ENCODE results near the gene PLCB2. TPM values are rescaled to one million over a fixed set of nuclear protein-coding genes. Genes with fewer than 3 reads are reported as not detected.

The PLCB2 gene
- polyA plus RNA-seq, 1 donor (not counting 4 experiments of a cell fraction or from before 2014, with no cell fraction given): 0.73 TPM

- no peak for FAIRE-seq
- Histone ChIP-seq H3K9me1 (ENCODE audit: control insufficient read depth, extremely low read depth, insufficient read depth, low read length) (no peaks in the 10 kb centered on the region), H3K79me2 (ENCODE audit: control insufficient read depth, insufficient read depth, low read length) (no peaks in the 10 kb centered on the region), H3K9me3 (ENCODE audit: control insufficient read depth, low read depth, low read length) (no peaks in the 10 kb centered on the region), H4K20me1 (ENCODE audit: control insufficient read depth, extremely low read depth, insufficient read depth, low read length) (no peaks in the 10 kb centered on the region), H3K4me1 (ENCODE audit: control insufficient read depth, extremely low read depth, insufficient read depth, low read length) (peaks cover 20% of the 10 kb centered on the region), H3K27ac (ENCODE audit: control insufficient read depth, insufficient read depth, low read length) (no peak overlapping the region), H3K27me3 (ENCODE audit: control insufficient read depth, extremely low read depth, insufficient read depth, low read length) (no peaks in the 10 kb centered on the region), H3K36me3 (ENCODE audit: control insufficient read depth in 2 of 2, extremely low read depth in 1 of 2, insufficient read depth in 2 of 2, low read length in 2 of 2) (no peaks in the 10 kb centered on the region), H3K4me3 (ENCODE audit: control insufficient read depth in 2 of 3, extremely low read depth in 1 of 3, insufficient read depth in 2 of 3, low read depth in 1 of 3, low read length in 3 of 3) (no peak overlapping the region), H3K4me2 (ENCODE audit: control insufficient read depth, extremely low read depth, insufficient read depth, low read depth, low read length) (no peak overlapping the region), H2AFZ (ENCODE audit: control insufficient read depth, low read length) (no peak overlapping the region), H3K9ac (ENCODE audit: control insufficient read depth, extremely low read depth, insufficient read depth, low read length) (no peak overlapping the region)
- TF ChIP-seq CTCF (optimal IDR thresholded peaks at IDR 0.05 in 1 of 3, IDR thresholded peaks at IDR 0.05 in 1 of 3, conservative IDR thresholded peaks at IDR 0.05 in 1 of 3; ENCODE audit: extremely low read depth in 1 of 3, insufficient read depth in 2 of 3, low read length in 3 of 3) (no peak), EZH2 (IDR thresholded peaks at IDR 0.05; ENCODE audit: low read length) (no peak)
- DNase-seq (ENCODE audit: low read depth, low spot score): no peak
- dilution Hi-C loops (cut with MboI; ENCODE audit: extremely low pct_ligation_motif_present, low sequenced_read_pairs): no loop called here
Measured at GRCh38 chr15:40347559-40348473, 40.1 kb upstream of the PLCB2 start.

DNA sequence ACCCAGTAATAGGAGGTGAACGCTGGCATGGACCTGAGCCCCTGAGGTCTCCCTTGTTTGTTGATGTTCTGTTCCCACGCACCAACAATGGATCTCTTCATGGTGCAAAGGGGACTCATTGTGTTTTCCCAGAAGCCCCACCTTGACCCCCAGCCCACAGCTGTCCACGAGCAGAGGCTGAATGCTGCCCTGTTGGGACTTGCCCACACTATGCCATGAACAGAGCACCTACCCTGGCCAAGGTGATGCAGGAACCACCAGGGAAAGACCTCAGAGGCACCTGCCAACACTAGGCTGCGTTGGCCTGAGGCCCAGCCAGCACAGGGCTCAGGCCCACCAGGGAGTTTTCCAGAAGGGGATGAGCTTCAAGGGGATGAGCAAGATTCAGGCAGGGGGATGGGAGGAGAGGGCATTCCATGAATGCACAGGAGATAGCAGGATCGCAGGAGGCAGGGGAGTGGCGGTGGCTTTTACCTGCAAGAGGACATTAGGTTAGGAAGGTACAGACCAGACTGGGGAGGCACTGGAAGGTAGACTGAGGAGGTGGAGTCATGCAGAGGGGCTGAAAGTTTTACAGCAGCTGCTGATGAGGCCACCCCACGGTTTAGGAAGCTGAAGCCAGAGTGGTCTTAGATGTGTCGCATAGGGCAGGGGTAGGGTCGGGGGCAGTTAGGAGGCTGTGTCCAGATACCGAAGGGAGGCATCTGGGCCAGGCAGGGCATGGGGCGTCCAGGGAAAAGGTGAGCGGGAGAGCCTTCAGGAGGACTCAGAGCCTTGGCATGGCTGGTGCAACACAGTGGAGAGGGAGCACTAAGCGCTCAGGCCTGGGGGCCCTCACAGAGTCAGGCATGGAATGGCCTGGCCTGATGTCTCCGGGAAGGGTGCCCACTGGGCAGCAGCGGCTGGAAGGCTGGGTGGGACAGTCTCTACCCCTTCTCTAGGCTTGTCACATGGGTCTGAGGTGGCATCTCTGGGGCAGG, 39.1 kb upstream of the PLCB2 start:
- Histone ChIP-seq H2AFZ (ENCODE audit: control insufficient read depth, low read length) (no peak overlapping the region), H3K27me3 (ENCODE audit: control insufficient read depth, extremely low read depth, insufficient read depth, low read length) (no peaks in the 10 kb centered on the region), H3K4me2 (ENCODE audit: control insufficient read depth, extremely low read depth, insufficient read depth, low read depth, low read length) (no peak overlapping the region), H3K9me3 (ENCODE audit: control insufficient read depth, low read depth, low read length) (no peaks in the 10 kb centered on the region), H4K20me1 (ENCODE audit: control insufficient read depth, extremely low read depth, insufficient read depth, low read length) (no peaks in the 10 kb centered on the region), H3K4me1 (ENCODE audit: control insufficient read depth, extremely low read depth, insufficient read depth, low read length) (peaks cover 28% of the 10 kb centered on the region), H3K4me3 (ENCODE audit: control insufficient read depth in 2 of 3, extremely low read depth in 1 of 3, insufficient read depth in 2 of 3, low read depth in 1 of 3, low read length in 3 of 3) (no peak overlapping the region), H3K9me1 (ENCODE audit: control insufficient read depth, extremely low read depth, insufficient read depth, low read length) (no peaks in the 10 kb centered on the region), H3K27ac (ENCODE audit: control insufficient read depth, insufficient read depth, low read length) (no peak overlapping the region), H3K79me2 (ENCODE audit: control insufficient read depth, insufficient read depth, low read length) (no peaks in the 10 kb centered on the region), H3K9ac (ENCODE audit: control insufficient read depth, extremely low read depth, insufficient read depth, low read length) (no peak overlapping the region), H3K36me3 (ENCODE audit: control insufficient read depth in 2 of 2, extremely low read depth in 1 of 2, insufficient read depth in 2 of 2, low read length in 2 of 2) (no peaks in the 10 kb centered on the region)
- dilution Hi-C loops (cut with MboI; ENCODE audit: extremely low pct_ligation_motif_present, low sequenced_read_pairs): no loop called here
- TF ChIP-seq CTCF (optimal IDR thresholded peaks at IDR 0.05 in 1 of 3, IDR thresholded peaks at IDR 0.05 in 1 of 3, conservative IDR thresholded peaks at IDR 0.05 in 1 of 3; ENCODE audit: extremely low read depth in 1 of 3, insufficient read depth in 2 of 3, low read length in 3 of 3) (no peak), EZH2 (IDR thresholded peaks at IDR 0.05; ENCODE audit: low read length) (no peak)
- DNase-seq (ENCODE audit: low read depth, low spot score): no peak
- FAIRE-seq: no peak

Measured in keratinocyte (primary cell).